VCaP (cell line): ENCODE data around the gene TRIO.

ENCODE experiments used
- H3K27ac ChIP-seq: fragments of 450-650 bp; 2 replicates; pipeline ENCODE4 v1.5.1; 2017
- CTCF ChIP-seq: fragments of 450-650 bp; conservative IDR thresholded peaks from 2 replicates; pipeline ENCODE4 v1.5.1; 2017; ENCODE audit warnings: mild to moderate bottlenecking, moderate library complexity

TRIO gene

GRCh38 chr5:14462681-14463080 lies 319.5 kb downstream of the TRIO start:
- TF ChIP-seq CTCF = no peak
- no peak overlapping the region for H3K27ac ChIP-seq

GRCh38 chr5:14463629-14464028 lies 320.5 kb downstream of the TRIO start:
- no peak for TF ChIP-seq CTCF
- H3K27ac ChIP-seq = no peak overlapping the region

- no peak overlapping the region for H3K27ac ChIP-seq
- TF ChIP-seq CTCF = no peak
Observed at GRCh38 chr5:14464096-14464495, 321.0 kb downstream of the TRIO start.

GRCh38 chr5:14464671-14465070 lies 321.5 kb downstream of the TRIO start:
- no peak overlapping the region for H3K27ac ChIP-seq
- TF ChIP-seq CTCF = no peak

- no peak for TF ChIP-seq CTCF
- H3K27ac ChIP-seq = no peak overlapping the region
Observed at GRCh38 chr5:14465116-14465515, 322.0 kb downstream of the TRIO start.

GRCh38 chr5:14465776-14466175 lies 322.6 kb downstream of the TRIO start:
- no peak for TF ChIP-seq CTCF
- H3K27ac ChIP-seq = no peak overlapping the region

GRCh38 chr5:14467251-14467650 lies 324.1 kb downstream of the TRIO start:
- TF ChIP-seq CTCF = no peak
- no peak overlapping the region for H3K27ac ChIP-seq

GRCh38 chr5:14467886-14468285 lies 324.7 kb downstream of the TRIO start:
- no peak for TF ChIP-seq CTCF
- H3K27ac ChIP-seq = no peak overlapping the region
